ENCODE measurements around the gene LEMD2.

- TF ChIP-seq, protein P1, sequence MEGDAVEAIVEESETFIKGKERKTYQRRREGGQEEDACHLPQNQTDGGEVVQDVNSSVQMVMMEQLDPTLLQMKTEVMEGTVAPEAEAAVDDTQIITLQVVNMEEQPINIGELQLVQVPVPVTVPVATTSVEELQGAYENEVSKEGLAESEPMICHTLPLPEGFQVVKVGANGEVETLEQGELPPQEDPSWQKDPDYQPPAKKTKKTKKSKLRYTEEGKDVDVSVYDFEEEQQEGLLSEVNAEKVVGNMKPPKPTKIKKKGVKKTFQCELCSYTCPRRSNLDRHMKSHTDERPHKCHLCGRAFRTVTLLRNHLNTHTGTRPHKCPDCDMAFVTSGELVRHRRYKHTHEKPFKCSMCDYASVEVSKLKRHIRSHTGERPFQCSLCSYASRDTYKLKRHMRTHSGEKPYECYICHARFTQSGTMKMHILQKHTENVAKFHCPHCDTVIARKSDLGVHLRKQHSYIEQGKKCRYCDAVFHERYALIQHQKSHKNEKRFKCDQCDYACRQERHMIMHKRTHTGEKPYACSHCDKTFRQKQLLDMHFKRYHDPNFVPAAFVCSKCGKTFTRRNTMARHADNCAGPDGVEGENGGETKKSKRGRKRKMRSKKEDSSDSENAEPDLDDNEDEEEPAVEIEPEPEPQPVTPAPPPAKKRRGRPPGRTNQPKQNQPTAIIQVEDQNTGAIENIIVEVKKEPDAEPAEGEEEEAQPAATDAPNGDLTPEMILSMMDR (IDR thresholded peaks at IDR 0.05 in 8 of 11, conservative IDR thresholded peaks at IDR 0.05 in 3 of 11), result no peak
- TF ChIP-seq POLR2A (IDR thresholded peaks at IDR 0.05) (no peak), POLR2AphosphoS5 (IDR thresholded peaks at IDR 0.05) (no peak)
These were observed 2.0 kb upstream of the LEMD2 start for GRCh38 chr6:33790910-33791309.
